GM12801 (cell line): ENCODE measurements around the gene URB1.

Source experiments
- CTCF ChIP-seq: IDR thresholded peaks from one replicate; pipeline ENCODE4 v1.5.1; 2011; ENCODE audit warnings: control low read depth; ENCODE audit not compliant: insufficient read length; ENCODE audit errors: extremely low read depth

URB1 gene

DNA sequence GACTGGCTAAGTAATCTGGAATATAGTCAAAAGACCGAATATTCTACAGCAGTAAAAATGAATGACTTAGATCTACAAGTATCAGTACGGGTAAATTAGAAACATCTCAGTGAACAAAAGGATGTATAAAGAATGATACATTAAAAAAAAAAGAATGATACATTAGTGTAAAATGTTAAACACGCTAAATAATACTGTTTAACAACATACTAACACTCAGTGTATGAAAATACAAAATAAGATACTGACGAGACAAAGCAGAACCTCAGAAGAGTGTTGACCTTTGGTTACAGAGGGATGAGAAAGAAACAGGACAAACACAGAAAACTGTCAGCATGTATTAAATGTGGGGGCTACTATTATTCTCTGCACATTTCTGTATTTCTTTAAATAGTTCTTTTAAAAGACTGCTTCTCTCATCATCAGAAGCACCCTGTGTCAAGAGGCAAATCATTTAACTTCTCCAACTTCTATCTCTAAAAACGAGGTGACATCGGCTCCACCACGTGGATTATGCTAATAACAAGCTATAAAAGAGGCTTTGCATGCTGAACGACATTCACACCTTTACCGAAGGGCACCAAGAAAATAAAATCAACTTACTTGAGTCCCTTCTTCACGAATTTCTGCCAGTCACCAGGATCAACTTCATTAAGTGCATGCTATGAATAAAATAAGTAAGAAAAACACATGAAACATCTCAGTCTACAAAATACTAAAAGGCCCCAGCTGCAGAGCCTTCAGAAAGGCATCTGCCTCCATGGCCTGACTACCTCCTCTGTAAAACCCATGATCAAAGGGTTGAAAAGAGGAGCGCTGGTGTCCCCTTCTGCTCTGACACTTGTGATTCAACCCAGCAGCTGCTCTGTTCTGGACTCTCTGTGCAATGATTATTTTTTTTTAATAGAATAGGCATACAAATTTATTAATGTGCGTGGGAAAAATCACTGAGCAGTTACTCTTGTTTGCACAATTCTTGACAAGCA, 51.7 kb downstream of the URB1 start:
- TF ChIP-seq CTCF = no peak

DNA sequence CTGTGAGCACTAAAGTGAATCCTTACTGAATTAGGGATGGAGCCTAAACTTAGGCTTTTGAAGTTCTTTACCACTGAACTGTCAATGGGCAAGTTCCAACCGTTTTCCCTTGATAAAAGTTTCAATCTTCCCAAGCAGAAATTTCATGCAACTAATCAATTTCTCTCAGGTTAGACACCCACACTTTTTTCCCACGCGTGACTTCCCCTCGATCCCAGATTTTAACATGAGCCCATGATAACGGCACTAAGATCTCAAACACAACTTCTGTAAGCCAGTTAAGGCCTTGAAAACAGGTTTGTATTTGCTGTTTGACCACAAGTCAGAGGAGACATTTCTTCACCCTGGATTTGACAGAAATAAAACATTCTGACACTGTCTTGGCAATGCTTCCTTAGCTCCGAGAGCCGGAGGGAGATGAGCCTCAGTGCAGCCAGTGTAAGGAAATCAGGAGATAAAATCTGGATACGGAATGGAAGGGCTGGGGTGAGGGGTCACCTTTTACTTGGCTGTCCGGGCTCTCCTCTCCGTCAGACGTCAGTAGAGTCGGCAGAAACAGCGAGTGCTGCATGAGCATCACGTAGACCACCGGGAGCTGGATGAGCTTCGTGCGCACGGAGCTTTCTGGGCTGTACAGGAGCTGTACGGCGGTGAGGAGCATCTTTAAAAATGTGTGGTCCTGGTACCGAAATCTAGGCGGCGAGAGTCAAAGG, 54.4 kb downstream of the URB1 start:
- no peak for TF ChIP-seq CTCF

GRCh38 chr21:32337206-32337605, 55.6 kb downstream of the URB1 start:
- no peak for TF ChIP-seq CTCF

GRCh38 chr21:32336711-32337110, 56.1 kb downstream of the URB1 start:
- TF ChIP-seq CTCF = no peak

DNA sequence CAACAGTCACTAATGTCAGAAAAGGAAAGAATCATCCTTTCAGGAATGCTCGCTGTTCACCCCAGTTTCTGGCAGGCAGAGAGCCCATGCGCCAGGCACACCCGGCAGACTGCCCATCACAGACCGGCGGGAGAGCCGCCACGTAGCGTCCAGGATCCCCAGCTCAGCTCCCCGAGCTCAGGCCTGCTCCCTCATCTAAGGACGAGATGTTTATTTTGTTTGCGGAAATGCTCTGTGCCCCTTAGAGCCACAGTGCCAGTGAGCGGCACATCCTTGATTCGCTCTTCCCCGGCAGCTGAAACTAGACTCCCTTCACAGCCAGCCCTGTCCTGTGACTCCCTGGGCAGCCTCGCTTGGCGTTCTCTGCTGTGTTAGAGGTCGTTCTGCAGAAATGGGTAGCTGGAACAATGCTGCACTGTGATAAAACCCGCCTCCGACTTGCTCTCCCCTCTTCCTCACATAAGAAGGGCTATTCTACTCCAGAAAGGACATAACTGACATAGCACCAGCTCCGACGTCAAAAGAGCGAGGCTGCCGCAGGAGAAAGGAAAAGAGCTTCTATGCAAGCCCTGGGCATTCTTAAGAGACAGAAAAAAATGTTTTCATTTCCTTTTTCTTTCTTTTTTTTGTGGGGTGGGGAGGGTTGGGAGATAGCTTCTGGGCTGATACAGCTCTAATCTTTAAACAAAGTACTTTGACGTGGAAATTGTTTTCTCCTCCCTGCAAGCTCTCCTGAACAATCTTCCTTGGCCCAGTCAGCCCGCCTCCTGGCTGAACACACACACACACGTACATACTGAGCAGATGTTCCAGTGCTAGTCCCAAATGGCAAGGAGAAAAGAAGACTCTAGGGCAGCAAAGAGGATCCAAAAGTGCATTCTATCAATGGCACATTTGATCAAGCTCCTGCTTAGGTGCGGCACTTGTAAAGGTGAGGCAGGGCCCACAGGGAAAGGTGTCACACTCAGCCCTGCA, 56.9 kb downstream of the URB1 start:
- TF ChIP-seq CTCF = no peak

GRCh38 chr21:32334980-32335531, 57.8 kb downstream of the URB1 start:
- no peak for TF ChIP-seq CTCF
